ENCODE data around the gene CBX7.

Gene CBX7

GRCh38 chr22:39117585-39118191 lies 34.8 kb downstream of the CBX7 start:
- peak; percentile 66 for TF ChIP-seq CTCF (IDR thresholded peaks at IDR 0.05; ENCODE audit: borderline replicate concordance, insufficient read depth, low read depth, low read length)

DNA sequence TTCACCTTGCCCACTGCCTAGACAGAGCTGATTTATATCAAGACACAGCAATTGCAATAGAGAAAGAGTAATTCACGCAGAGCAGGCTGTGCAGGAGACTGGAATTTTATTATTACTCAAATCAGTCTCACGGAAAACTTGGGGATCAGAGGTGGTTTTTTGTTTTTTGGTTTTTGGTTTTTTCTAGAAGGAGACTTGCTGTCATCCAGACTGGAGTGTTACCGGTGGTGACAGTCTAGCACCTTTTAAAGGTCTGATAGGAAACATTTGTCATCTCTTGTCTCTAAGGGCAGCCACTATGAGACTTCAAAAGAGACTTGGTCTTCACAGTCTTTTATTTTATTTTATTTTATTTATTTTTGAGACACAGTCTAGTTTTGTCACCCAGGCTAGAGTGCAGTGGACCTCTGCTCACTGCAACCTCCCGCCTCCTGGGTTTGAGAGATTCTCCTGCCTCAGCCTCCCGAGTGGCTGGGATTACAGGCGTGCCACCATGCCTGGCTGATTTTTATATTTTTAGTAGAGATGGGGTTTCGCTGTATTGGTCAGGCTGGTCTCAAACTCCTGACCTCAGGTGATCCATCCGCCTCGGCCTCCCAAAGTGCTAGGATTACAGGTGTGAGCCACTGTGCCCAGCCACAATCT lies 36.4 kb downstream of the CBX7 start:
- no peak for TF ChIP-seq CTCF (IDR thresholded peaks at IDR 0.05; ENCODE audit: borderline replicate concordance, insufficient read depth, low read depth, low read length)
- no peak overlapping the region for H3K4me3 ChIP-seq (ENCODE audit: low read depth, low read length)

More at GRCh38 chr22:39117585-39118191, 34.8 kb downstream of the CBX7 start:
- no peak overlapping the region for H3K4me3 ChIP-seq (ENCODE audit: low read depth, low read length)

DNA sequence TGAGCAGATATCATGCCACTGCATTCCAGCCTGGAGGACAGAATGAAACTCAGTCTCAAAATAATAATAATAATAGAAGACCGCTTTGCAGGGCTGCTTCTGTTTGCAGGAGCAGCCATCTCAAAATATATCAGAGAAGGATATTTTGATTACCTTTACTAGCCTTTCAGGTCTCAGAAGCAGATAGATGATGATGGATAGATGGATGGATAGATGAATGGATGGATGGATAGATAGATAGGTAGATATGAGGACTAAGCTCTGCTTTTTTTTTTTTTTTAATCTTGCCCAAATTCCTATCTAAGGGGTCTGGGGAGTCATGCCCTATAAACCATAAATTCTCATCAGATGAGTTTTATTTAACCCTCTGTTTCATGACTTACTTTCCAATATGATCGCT lies 36.9 kb downstream of the CBX7 start:
- TF ChIP-seq CTCF (IDR thresholded peaks at IDR 0.05; ENCODE audit: borderline replicate concordance, insufficient read depth, low read depth, low read length), result no peak
- H3K4me3 ChIP-seq (ENCODE audit: low read depth, low read length), result no peak overlapping the region

GRCh38 chr22:39114112-39114511 lies 38.4 kb downstream of the CBX7 start:
- TF ChIP-seq CTCF (IDR thresholded peaks at IDR 0.05; ENCODE audit: borderline replicate concordance, insufficient read depth, low read depth, low read length), result no peak
- H3K4me3 ChIP-seq (ENCODE audit: low read depth, low read length), result no peak overlapping the region

DNA sequence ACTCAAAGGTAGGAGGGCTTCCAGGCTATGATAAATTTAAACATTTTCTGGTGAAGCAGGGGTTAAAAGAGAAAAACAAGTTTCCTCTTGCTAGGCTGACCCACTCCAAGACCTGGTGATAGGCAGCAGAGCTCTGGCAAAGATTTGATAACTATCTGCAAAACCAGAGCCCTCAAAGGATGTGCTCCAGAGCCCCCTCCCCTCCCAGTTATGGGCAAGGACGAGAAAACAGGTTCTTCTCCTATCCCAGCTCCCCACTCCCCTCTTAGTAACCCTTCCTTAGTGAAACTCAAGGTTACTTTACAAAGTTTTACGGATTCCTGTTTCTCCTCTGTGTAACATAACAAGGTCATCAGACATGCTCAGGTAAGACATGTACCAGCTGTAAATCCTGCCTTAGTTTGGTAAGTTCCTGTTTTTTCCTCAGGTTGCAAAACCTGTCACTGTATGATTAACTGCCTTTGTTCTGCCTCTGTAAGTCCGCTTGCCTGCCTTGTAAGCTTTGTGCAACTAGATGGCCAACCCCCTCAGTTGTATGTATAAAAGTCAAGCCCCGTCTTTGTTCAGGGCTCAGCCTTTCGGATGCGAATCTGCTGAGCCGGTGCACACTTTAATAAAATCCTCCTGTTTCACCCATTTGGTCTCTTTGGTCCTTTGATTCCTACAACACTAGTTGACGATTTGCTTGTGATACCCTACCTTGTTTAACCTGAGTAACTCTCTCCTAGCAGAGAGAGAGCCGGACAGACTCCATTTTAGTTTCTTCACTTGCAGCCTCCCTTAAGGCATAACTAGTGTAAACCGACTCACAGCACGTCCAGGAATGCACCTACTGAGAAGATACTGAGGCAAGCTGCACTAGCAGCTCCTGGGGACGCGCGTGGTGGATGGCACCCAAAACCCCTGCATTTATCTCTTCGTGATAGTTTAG lies 41.6 kb downstream of the CBX7 start:
- no peak for TF ChIP-seq CTCF (IDR thresholded peaks at IDR 0.05; ENCODE audit: borderline replicate concordance, insufficient read depth, low read depth, low read length)
- H3K4me3 ChIP-seq (ENCODE audit: low read depth, low read length), result no peak overlapping the region

GRCh38 chr22:39109361-39109760 lies 43.1 kb downstream of the CBX7 start:
- TF ChIP-seq CTCF (IDR thresholded peaks at IDR 0.05; ENCODE audit: borderline replicate concordance, insufficient read depth, low read depth, low read length), result no peak

More at GRCh38 chr22:39109361-39109760, 43.1 kb downstream of the CBX7 start:
- H3K4me3 ChIP-seq (ENCODE audit: low read depth, low read length), result no peak overlapping the region

Measured in GM12875 (cell line).